Measurements from ENCODE around the gene ADGRB2.

Gene ADGRB2

DNA sequence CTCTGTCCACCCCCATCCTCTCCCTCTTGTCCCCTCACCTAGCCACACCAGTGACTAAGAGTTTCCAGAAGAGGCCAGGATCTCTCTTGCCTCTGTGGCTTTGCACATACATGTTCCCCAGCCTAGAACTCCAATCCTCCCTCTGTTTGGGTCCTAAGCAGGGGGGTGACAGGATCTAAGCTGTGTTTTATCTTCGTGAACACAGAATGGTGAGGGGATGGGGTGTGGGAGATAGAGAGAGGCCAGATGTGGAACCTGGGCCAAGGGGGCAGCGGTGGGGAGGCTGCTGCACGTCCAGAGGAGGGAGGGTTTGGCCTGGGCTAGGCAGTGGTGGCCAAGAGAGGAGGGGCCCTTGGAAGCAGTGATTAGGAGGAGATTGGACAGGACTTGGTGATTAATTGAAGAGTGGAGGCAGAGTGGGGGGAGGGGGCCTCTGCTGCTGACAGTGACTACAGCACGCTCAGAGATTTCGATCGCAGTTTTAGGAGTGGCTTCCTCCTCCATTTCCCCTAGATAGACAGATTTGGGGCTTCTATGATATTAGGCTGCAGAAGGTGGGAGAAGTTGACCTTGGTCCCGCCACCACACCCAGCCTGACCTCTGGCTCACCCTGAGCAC is 17.1 kb upstream of the ADGRB2 start:
- DNase-seq = no peak

GRCh38 chr1:31780632-31781031 is 16.5 kb upstream of the ADGRB2 start:
- no peak for DNase-seq

- no peak for DNase-seq
These were observed 15.5 kb upstream of the ADGRB2 start for GRCh38 chr1:31779687-31780086.

DNA sequence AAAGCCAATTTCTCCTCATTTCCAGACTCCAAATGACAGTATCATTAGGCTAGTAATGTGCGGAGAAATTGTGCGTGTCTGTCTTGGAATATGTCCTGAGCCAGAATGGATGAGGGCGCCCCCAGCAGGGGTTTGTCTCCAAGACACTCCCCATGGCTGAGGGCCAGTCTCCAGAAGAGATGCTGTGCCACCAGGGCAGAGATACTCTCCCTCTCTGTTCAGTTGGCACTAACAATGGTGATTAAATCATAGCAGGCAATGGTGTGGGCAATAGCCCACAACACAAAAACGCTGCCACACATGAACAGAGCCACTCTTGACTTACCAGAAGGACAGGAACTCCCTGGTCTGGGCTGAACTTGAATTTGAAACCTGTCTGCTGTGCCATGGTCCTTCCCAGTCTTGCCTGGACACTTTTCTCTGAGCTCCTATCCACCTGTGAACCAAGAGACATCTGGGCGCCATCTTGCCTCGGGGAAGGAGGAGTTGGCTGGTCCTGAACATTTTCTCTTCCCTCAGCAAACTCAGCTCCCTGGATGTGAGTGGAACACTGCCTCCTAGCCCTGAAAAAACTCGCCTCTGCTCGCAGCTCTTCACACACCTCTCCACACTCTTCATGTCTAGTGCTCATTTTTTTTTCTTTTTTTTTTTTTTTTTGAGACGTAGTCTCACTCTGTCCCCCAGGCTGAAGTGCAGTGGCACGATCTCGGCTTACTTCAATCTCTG is 14.8 kb upstream of the ADGRB2 start:
- DNase-seq = no peak

- DNase-seq = no peak
These were observed 12.4 kb upstream of the ADGRB2 start for GRCh38 chr1:31776516-31776915.

GRCh38 chr1:31776032-31776431 is 11.9 kb upstream of the ADGRB2 start:
- DNase-seq = no peak

DNA sequence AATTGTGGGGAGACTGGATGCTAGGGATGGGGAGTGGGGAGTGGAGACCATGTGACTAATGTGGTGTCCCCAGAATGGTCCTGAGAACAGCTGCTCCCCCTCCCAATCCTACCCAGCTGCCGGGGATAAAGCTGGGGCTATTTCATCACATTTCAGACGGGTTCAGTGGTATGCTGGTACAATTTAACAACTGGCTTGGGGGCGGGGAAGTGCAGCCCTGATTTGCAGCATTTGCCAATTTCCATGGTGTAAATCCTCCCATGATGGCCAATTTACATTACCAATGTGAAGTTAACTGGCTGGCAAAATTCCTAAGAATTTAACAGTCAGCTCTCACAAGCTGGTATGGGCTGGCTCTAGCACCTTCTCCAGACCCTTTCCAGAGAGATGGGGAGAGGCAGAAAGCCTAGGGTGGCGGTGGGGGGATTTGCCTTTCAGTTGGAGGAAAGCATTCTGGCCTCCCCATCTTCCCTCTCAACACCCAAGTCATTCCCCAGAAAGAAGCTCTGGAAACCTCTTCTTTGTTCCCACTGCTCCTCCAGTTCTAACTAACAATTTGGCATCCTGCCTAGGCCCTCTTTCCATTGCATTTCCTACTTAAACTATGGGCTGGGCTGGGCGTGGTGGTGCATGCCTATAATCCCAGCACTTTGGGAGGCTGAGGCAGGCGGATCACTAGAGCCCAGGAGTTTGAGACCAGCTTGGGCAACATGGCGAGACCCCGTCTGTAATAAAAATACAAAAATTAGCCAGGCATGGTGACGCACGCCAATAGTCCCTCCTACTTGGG is 11.3 kb upstream of the ADGRB2 start:
- no peak for DNase-seq

- no peak for DNase-seq
These were observed 10.4 kb upstream of the ADGRB2 start for GRCh38 chr1:31774495-31774894.

DNA sequence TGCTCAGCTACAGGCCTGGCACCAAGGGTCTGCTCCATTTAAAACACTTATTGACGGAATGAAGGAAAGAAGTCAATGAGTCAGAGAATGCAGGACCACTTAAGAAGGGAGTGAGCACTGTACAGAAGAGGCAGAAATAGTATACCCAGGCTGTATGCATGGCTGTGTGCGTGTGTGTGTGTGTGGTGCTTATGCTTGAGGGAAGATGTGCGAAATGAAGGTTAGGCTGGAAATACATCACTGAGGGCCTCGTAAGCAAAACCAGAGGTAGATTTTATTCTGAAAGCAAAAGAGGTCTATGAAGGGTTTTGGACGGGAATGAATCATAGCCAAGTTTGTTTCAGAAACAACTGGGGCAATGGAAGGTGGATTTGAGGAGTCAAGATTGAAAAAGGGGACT is 9.7 kb upstream of the ADGRB2 start:
- no peak for DNase-seq

DNA sequence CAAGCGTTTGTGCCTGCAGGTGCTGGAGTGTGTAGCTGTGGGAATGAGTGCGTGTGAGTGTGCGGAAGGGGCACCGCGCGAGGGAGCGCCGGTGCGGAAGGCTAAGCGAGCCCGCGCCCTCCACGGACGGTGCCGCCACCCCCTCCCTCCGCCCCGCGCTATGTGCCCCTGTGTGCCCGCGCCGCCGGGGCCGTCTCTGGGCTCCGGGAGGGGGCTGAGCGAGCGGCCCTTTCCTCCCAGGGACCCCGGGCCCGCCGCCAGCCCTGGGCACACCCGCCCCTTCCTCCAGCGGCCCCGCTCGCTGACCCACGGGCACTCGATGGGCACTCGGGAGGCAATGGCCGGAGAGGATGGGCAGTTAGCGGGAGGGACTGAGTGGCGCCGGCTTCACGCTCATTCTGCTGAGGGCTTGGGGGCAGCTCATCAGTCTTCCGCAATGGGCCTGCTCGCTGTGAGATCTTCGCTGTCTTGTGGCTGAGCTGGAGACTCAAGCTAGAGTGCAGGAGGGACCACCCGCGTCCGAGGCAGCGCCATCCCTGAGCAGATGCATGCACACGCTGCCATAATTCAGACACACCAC is 8.6 kb upstream of the ADGRB2 start:
- peak in 1 of 6 experiments; percentile 37 for DNase-seq

- peak; percentile 14 to 58 (median 34) for DNase-seq
These were observed 7.9 kb upstream of the ADGRB2 start for GRCh38 chr1:31771891-31772668.

GRCh38 chr1:31769720-31770390 is 5.7 kb upstream of the ADGRB2 start:
- no peak for DNase-seq

DNA sequence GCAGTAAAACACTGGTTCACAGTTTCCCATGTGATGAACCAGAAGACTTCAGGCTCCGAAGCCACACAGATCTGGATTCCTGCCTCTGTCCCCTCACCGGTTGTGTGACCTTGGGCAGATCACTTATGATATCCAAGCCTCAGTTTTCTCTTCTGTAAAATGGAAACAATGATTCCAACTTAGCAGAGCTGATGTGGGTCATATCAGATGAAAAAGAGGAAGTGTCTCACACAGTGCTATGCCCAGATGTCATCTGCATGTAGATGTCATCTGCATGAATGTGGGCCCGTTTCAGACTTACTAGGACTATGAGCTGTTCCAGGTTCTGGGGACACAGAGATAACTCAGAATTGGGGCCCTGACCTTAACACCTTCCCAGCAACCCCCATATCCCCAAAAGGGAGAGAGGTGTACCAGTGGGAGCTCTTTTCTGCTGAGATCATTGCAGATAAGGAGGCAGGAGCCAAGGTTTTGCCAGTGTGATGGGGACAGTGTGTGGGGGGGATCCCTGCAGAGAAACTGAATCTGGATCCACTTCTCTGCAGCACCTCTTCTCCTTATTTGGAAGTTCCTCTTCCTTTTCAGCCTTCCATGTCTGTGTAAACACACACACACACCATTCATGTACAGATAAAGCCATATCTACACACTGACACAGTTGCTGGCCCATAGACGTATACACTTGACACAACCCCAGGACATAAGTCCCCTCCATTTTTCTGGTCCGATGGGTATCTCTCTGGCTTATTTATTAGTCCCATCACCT is 5.0 kb upstream of the ADGRB2 start:
- DNase-seq = no peak

DNA sequence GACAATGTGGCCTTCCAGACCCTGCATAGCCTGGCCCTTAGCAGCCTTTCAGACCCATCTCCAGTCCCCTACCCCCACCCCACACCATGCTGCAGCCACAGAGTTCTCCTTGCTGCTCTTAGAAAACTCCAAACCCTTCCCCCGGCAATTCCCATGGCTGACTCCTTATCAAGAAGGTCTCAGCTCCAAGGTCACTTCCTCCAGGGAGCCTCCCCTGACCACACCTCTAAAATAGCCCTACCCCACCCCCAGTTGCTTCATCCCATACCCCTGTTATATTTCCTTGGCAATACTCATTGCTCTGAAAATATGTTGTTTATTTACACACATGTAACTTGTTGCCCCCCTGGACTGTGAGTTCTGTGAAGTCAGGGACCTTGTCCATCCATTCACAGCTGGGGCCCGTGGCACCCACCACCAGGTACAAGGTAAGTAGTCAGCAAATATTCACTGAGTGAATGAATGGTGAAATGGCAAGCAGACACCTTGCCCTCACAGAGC is 4.3 kb upstream of the ADGRB2 start:
- DNase-seq = no peak

- DNase-seq = no peak
These were observed 3.1 kb upstream of the ADGRB2 start for GRCh38 chr1:31767225-31767624.

- DNase-seq = no peak
These were observed 1.4 kb upstream of the ADGRB2 start for GRCh38 chr1:31765516-31765915.

DNA sequence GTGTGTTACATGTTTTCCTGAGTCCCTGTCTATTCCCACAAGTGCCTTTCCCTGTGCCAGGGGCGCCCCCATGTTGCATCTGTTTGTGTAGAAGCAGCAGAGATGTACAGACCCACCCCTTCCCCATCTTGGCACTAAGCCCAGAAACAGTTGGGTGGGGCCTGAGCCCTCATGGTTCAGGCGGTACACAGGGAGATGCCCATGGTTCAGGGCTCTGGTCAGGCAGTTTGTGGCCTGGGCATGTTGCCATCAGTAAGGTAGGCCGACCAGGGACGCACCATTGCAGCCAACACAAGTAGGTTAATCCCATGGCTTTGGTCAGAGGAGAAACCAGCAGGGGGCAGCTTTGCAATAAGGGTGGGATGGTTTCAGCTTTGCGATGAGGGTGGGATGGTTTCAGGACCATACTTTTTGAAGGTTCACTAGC is 914 bp upstream of the ADGRB2 start:
- DNase-seq = peak in 2 of 6 experiments; percentile 16 to 39

GRCh38 chr1:31763671-31764311 is 349 bp downstream of the ADGRB2 start:
- peak in 2 of 6 experiments; percentile 20 to 27 for DNase-seq

GRCh38 chr1:31762726-31763670 is 1.1 kb downstream of the ADGRB2 start:
- DNase-seq = peak; percentile 39 to 70 (median 59)

Data from stimulated activated naive CD4-positive, alpha-beta T cell (primary cell).